Neuronal stem cell (in vitro differentiated cells): ENCODE results near the gene TARBP2.
A peak's percentile ranks its signal among the peaks of the same experiment; 100 is the strongest.

Source experiments
- DNase-seq: peaks from one replicate; pipeline ENCODE4 v3.0.0-alpha.2; 2013; ENCODE audit warnings: low spot score
- H2AFZ ChIP-seq: one replicate; pipeline ENCODE4 v1.6.1; 2013; ENCODE audit warnings: mild to moderate bottlenecking, low read length, inconsistent platforms
- H2AK5ac ChIP-seq: 2 replicates; pipeline ENCODE4 v1.6.1; 2013; ENCODE audit warnings: low read depth, mild to moderate bottlenecking, inconsistent platforms, low read length, moderate library complexity, mixed read lengths
- H2BK120ac ChIP-seq: 2 replicates; pipeline ENCODE4 v1.6.1; 2013; ENCODE audit warnings: low read depth, mild to moderate bottlenecking, inconsistent platforms, low read length, moderate library complexity, mixed read lengths
- H2BK12ac ChIP-seq: one replicate; pipeline ENCODE4 v1.6.1; 2013; ENCODE audit warnings: low read length, inconsistent platforms
- H2BK15ac ChIP-seq: 2 replicates; pipeline ENCODE4 v1.6.1; 2013; ENCODE audit warnings: mild to moderate bottlenecking, low read length, inconsistent platforms, mixed read lengths
- H2BK5ac ChIP-seq: one replicate; pipeline ENCODE4 v1.6.1; 2013; ENCODE audit warnings: inconsistent platforms, mild to moderate bottlenecking, low read length, moderate library complexity
- H3K14ac ChIP-seq: one replicate; pipeline ENCODE4 v1.6.1; 2013; ENCODE audit warnings: low read length, inconsistent platforms
- H3K18ac ChIP-seq: 2 replicates; pipeline ENCODE4 v1.6.1; 2013; ENCODE audit warnings: low read length, inconsistent platforms
- H3K23ac ChIP-seq: 2 replicates; pipeline ENCODE4 v1.6.1; 2013; ENCODE audit warnings: low read depth, mild to moderate bottlenecking, mixed read lengths, low read length, inconsistent platforms; ENCODE audit not compliant: poor library complexity
- H3K27ac ChIP-seq: replicated peaks from 3 replicates; pipeline ENCODE4 v1.5.1; 2013; ENCODE audit warnings: low read length, inconsistent platforms
- H3K27me3 ChIP-seq, 3 experiments: 2 replicates each; pipeline ENCODE4 v1.6.1; 2013; ENCODE audit warnings: low read length in 3 of 3, mild to moderate bottlenecking in 2 of 3, inconsistent platforms in 1 of 3, low read depth in 1 of 3, mixed read lengths in 1 of 3, moderate library complexity in 1 of 3; ENCODE audit not compliant: control insufficient read depth in 3 of 3, insufficient read depth in 3 of 3
- H3K36me3 ChIP-seq, 2 donors: replicated peaks in 1 of 2; 2 replicates each; pipeline ENCODE4 v1.6.1; 2013; ENCODE audit warnings: low read length in 2 of 2; ENCODE audit not compliant: control insufficient read depth in 2 of 2, insufficient read depth in 2 of 2
- H3K4ac ChIP-seq: 2 replicates; pipeline ENCODE4 v1.6.1; 2013; ENCODE audit warnings: inconsistent platforms, mild to moderate bottlenecking, low read length, moderate library complexity
- H3K4me1 ChIP-seq, 2 donors: 1 replicate in 1 of 2; 2 replicates in 1 of 2; pipeline ENCODE4 v1.6.1; 2013; ENCODE audit warnings: low read length in 2 of 2, low read depth in 1 of 2; ENCODE audit not compliant: control insufficient read depth in 2 of 2, insufficient read depth in 1 of 2
- H3K4me2 ChIP-seq: one replicate; pipeline ENCODE4 v1.6.1; 2013; ENCODE audit warnings: mild to moderate bottlenecking, low read length, inconsistent platforms; ENCODE audit not compliant: insufficient read depth, poor library complexity, severe bottlenecking
- H3K4me3 ChIP-seq, 2 donors: 2 replicates each; pipeline ENCODE4 v1.5.1; 2013; ENCODE audit warnings: low read length in 2 of 2, mild to moderate bottlenecking in 2 of 2, inconsistent platforms in 1 of 2, moderate library complexity in 1 of 2
- H3K79me1 ChIP-seq: one replicate; pipeline ENCODE4 v1.6.1; 2013; ENCODE audit warnings: low read depth, mild to moderate bottlenecking, inconsistent platforms, low read length, moderate library complexity
- H3K9ac ChIP-seq: one replicate; pipeline ENCODE4 v1.6.1; 2013; ENCODE audit warnings: mild to moderate bottlenecking, low read depth, low read length, inconsistent platforms; ENCODE audit not compliant: poor library complexity
- H3K9me3 ChIP-seq, 2 donors: replicated peaks in 1 of 2; 2 replicates each; pipeline versions ENCODE3 to v1.6.1; 2013; ENCODE audit warnings: low read length in 2 of 2, mild to moderate bottlenecking in 2 of 2, inconsistent platforms in 1 of 2, low read depth in 1 of 2, mixed read lengths in 1 of 2, moderate library complexity in 1 of 2; ENCODE audit not compliant: control insufficient read depth in 2 of 2, insufficient read depth in 1 of 2
- H4K8ac ChIP-seq: one replicate; pipeline ENCODE4 v1.6.1; 2013; ENCODE audit warnings: low read depth, mild to moderate bottlenecking, inconsistent platforms, low read length, moderate library complexity
- H4K91ac ChIP-seq: one replicate; pipeline ENCODE4 v1.6.1; 2013; ENCODE audit warnings: low read length, low read depth, mild to moderate bottlenecking, inconsistent platforms; ENCODE audit not compliant: poor library complexity
- WGBS, 2 donors: extraction: QIAGEN DNeasy Blood & Tissue Kit; methylation state at CpG; one replicate each; pipeline ENCODE4 v1.1.7; 2013; ENCODE audit warnings: missing lambda C conversion rate in 2 of 2, mixed read lengths in 1 of 2; ENCODE audit not compliant: insufficient read length in 2 of 2, insufficient replicate concordance in 1 of 2; ENCODE audit errors: extremely low coverage in 2 of 2; 5-methylcytosine and 5-hydroxymethylcytosine counted together

Gene TARBP2

DNA sequence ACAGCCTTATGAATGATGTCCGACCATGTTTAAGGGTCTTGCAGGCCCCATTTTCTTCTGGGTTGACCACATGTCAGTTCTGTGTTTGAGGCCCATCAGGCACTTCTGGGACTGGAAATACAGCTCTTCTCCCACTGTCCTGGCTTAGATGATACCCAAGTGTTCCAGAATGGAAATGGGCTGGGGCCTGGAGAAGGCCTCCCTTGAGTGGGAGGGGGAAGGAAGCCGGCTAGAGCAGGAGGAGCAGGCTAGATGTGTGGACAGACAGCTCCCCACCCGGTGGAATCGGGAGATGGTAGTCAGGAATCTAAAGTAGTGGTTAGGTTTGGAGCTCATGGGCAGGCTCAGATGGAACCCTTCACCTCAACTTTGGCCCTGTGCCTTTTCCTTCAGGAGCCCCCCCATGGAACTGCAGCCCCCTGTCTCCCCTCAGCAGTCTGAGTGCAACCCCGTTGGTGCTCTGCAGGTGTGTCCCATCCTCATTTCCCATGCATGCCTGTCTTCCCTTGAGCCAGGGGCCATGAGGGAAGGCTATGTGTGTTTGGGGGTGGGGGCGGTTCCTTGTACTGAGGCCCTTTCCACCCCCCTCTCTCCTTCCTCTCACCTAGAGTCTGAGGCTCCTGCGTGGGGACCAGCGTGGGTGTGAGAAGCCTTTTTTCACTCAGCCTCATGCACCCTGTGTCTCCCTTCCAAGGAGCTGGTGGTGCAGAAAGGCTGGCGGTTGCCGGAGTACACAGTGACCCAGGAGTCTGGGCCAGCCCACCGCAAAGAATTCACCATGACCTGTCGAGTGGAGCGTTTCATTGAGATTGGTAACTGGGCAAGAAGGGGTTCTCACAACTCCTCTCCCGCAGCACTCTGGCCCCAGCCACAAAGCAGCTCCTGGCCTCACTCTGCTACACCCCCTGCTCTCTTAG, 3.2 kb downstream of the TARBP2 start:
- Histone ChIP-seq H3K9me3 (no peaks in the 10 kb centered on the region), H3K36me3 (peaks cover 13 to 52% of the 10 kb centered on the region in 2 donors), H3K18ac (no peak overlapping the region), H4K8ac (no peak overlapping the region), H3K4me1 (peaks cover 15 to 16% of the 10 kb centered on the region in 2 donors), H3K14ac (no peak overlapping the region), H2BK5ac (no peak overlapping the region), H3K27me3 (no peaks in the 10 kb centered on the region), H3K23ac (no peak overlapping the region), H2AK5ac (no peak overlapping the region), H3K4ac (no peak overlapping the region), H3K9ac (no peak overlapping the region), H3K4me2 (no peak overlapping the region), H2BK15ac (no peak overlapping the region), H4K91ac (no peak overlapping the region), H3K27ac (no peak overlapping the region), H2BK120ac (no peak overlapping the region), H2BK12ac (no peak overlapping the region), H3K79me1 (peaks cover 6% of the 10 kb centered on the region), H3K4me3 (no peak overlapping the region), H2AFZ (no peak overlapping the region)
- no peak for DNase-seq
- no CpG with 5 or more reads among the region's 14 CpGs for WGBS, 2 donors

DNA sequence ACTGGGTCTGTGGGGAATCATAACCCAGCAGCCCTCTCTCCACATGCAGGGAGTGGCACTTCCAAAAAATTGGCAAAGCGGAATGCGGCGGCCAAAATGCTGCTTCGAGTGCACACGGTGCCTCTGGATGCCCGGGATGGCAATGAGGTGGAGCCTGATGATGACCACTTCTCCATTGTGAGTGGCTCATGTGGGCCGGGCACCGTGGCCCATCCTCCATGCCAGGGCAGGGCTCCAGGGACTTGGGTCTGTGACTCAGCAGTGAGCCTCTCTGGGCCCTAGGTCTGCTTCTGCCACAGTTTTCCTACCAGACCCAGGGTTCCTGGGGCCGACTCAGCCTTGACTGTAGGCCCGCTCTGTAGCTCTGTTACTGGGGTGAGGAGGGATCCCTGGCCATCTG, 4.0 kb downstream of the TARBP2 start:
- no peak for DNase-seq
- H3K9me3 ChIP-seq, result no peaks in the 10 kb centered on the region
- H4K91ac ChIP-seq, result no peak overlapping the region
- no peak overlapping the region for H3K23ac ChIP-seq
- H3K4me2 ChIP-seq, result no peak overlapping the region
- H2BK15ac ChIP-seq, result no peak overlapping the region
- H3K36me3 ChIP-seq, result peaks cover 13 to 52% of the 10 kb centered on the region in 2 donors
- H3K27me3 ChIP-seq, result no peaks in the 10 kb centered on the region
- H2AK5ac ChIP-seq, result no peak overlapping the region
- H2AFZ ChIP-seq, result no peak overlapping the region
- H3K4me3 ChIP-seq, result no peak overlapping the region
- H3K4me1 ChIP-seq, result peaks cover 11 to 12% of the 10 kb centered on the region in 2 donors
- no peak overlapping the region for H3K4ac ChIP-seq
- no peak overlapping the region for H3K14ac ChIP-seq
- H2BK12ac ChIP-seq, result no peak overlapping the region
- WGBS, 2 donors, result no CpG with 5 or more reads among the region's 10 CpGs
- H4K8ac ChIP-seq, result no peak overlapping the region
- H2BK5ac ChIP-seq, result no peak overlapping the region
- peak overlapping the region; percentile 1 for H3K9ac ChIP-seq
- no peak overlapping the region for H3K27ac ChIP-seq
- no peak overlapping the region for H3K18ac ChIP-seq
- H2BK120ac ChIP-seq, result no peak overlapping the region
- peaks cover 6% of the 10 kb centered on the region for H3K79me1 ChIP-seq

DNA sequence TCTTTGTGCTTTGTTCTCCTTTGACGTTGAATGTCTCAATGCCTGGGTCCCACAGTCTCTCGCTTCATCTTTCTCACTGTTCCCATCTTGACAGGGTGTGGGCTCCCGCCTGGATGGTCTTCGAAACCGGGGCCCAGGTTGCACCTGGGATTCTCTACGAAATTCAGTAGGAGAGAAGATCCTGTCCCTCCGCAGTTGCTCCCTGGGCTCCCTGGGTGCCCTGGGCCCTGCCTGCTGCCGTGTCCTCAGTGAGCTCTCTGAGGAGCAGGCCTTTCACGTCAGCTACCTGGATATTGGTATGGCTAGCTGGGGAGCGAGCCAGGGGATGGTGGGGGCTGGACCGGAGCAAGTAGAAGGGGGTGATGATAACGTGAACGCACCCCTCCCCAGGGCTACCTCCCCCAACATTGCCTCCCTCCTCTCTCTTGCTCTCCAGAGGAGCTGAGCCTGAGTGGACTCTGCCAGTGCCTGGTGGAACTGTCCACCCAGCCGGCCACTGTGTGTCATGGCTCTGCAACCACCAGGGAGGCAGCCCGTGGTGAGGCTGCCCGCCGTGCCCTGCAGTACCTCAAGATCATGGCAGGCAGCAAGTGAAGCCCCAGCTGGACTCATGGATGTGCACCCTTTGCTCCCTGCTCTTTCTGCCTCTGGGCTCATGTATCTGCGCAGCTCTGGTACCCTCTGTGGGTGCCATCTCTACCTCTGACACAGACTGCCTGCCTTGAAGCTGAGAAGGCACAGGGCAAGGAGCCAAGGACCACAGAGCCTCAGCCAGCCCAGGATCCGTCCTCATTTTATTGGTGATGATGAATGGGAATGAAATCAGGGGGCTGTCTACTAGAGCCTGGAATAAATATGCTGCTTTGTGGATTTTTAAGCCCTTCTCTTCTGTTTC, 4.7 kb downstream of the TARBP2 start:
- no peak overlapping the region for H3K4me3 ChIP-seq
- no peak overlapping the region for H3K14ac ChIP-seq
- no peak overlapping the region for H2BK120ac ChIP-seq
- no peak overlapping the region for H3K18ac ChIP-seq
- WGBS, 2 donors, result no CpG with 5 or more reads among the region's 19 CpGs
- H3K4me1 ChIP-seq, result peaks cover 8% of the 10 kb centered on the region in 2 donors
- no peak overlapping the region for H4K8ac ChIP-seq
- H2AK5ac ChIP-seq, result peak overlapping the region; percentile 25
- peaks cover 6% of the 10 kb centered on the region for H3K79me1 ChIP-seq
- no peak overlapping the region for H2AFZ ChIP-seq
- no peak overlapping the region for H3K27ac ChIP-seq
- no peak overlapping the region for H3K4ac ChIP-seq
- no peaks in the 10 kb centered on the region for H3K9me3 ChIP-seq
- H2BK12ac ChIP-seq, result no peak overlapping the region
- H3K4me2 ChIP-seq, result no peak overlapping the region
- H2BK15ac ChIP-seq, result no peak overlapping the region
- no peak for DNase-seq
- H3K23ac ChIP-seq, result peak overlapping the region; percentile 19
- peak overlapping the region; percentile 3 for H3K9ac ChIP-seq
- peaks cover 14 to 59% of the 10 kb centered on the region in 2 donors for H3K36me3 ChIP-seq
- no peaks in the 10 kb centered on the region for H3K27me3 ChIP-seq
- H4K91ac ChIP-seq, result no peak overlapping the region
- no peak overlapping the region for H2BK5ac ChIP-seq

DNA sequence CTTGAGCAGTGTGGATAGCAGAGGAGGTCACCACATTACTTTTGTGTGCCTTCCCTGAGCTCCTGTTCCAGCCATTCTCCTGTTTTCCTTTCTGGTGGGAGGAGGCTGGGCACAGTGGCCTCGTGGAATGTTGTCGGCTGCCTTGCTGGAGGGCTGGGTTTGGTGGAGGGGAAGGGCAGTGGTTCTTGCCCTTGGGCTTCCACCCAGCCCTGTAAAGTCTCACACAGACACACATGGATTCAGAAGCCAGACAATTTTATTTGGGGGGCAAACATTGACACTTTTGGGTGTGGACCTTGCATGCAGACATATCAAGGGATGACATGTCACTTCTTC, 5.3 kb downstream of the TARBP2 start:
- Histone ChIP-seq H3K4me3 (no peak overlapping the region), H2BK120ac (no peak overlapping the region), H3K14ac (no peak overlapping the region), H3K23ac (no peak overlapping the region), H2AK5ac (no peak overlapping the region), H2BK12ac (no peak overlapping the region), H3K4ac (no peak overlapping the region), H4K91ac (no peak overlapping the region), H2AFZ (no peak overlapping the region), H3K27ac (no peak overlapping the region), H2BK15ac (no peak overlapping the region), H3K18ac (no peak overlapping the region), H3K36me3 (peaks cover 15 to 62% of the 10 kb centered on the region in 2 donors), H3K4me2 (no peak overlapping the region), H2BK5ac (no peak overlapping the region), H3K9me3 (no peaks in the 10 kb centered on the region), H4K8ac (no peak overlapping the region), H3K79me1 (peaks cover 6% of the 10 kb centered on the region), H3K4me1 (peaks cover 8% of the 10 kb centered on the region in 2 donors), H3K27me3 (no peaks in the 10 kb centered on the region), H3K9ac (no peak overlapping the region)
- DNase-seq, result no peak
- WGBS, 2 donors, result no CpG with 5 or more reads among the region's 2 CpGs
